HG03025 (cell line): ENCODE data around the gene BSG.

Experiments
- ATAC-seq: cut with Tn5 transposase; IDR thresholded peaks from one replicate; pipeline ENCODE4 v1.9.1; 2021; ENCODE audit warnings: mild to moderate bottlenecking, moderate library complexity; ENCODE audit not compliant: unreplicated experiment, low FRiP score

The BSG gene

DNA sequence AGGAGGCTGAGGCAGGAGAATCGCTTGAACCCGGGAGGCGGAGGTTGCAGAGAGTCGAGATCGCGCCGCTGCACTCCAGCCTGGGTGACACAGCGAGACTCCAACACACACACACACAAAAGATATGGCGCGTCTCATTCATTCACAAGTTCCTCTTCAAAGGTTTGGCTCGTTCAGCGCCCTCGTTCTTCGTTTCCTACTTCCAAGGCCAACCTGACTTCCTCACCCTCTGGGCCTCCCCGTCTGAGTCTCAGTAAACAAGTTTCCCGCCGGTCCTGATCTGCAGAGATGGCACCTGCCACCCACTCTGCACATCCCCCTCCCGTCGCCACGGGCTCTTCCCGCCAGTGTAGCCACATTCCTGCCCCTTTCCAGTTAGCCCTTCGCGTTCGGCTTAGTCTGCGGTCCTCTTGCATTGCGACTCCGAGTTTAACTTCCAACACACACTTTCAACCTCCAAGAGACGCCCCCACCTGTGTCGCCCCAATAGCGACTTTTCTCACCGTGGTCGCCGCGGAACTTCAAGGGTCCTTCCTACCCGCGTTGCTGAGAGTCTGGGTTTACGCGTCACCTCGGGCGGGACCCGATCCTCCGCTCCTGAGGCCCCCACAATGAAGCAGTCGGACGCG lies 1.3 kb upstream of the BSG start:
- ATAC-seq: no peak

DNA sequence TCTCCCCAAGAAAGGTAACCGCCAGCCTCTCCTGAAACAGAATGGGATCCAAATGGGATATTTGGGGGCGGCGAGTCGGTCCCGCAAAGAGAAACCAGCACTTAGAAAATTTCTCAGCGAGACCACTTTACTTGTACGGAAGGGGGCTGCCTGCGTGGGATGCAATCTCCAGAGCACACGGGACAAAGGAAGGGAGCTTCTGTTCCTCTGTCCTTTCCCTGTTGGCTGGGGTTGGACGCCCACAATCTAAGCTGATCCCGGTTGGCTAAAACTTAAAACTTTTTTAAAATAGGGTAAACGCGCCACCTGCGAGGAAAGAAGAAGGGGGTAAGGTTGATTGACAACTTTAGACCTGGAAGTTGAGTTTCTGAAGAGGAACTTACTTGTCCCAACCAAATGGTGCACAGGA lies 826 bp upstream of the BSG start:
- no peak for ATAC-seq

DNA sequence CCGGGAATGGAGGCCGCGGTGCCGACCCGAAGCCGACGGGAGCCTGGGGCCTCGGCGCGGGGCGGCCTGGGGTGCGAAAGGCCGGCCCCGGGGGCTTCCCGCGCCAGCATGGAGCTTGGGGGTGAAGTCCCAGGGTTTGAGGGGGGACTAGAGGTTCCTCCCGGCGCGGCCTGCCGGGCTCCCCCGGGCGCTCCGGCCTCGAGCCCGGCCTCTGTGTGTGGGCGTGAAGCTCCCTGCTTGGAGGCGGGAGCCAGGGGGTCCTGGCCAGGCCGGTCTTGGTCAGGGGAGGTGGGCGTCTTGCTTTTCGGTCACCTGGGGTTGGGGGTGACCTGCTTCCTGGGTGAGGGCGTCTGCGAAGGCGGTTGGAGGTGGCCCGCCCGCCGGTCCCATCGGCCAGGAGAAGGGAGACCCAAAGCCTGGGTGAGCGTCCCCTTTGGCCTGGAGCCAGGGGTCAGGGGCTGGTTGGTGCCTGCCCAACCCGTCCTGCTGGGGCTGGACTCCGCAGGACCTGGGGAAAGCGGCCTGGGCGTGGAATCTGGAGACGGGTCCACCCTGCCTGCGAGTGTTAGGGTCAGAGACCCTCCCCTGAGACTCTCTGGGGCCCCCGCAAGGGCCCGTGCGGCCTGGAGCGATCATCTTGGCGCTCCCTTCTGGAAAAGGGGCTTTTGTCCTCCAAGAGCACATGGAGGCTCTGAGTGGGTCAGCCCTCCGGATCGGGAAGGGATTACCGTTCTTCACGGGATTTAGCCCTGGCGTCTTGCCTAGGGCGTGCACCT lies 535 bp downstream of the BSG start:
- peak; percentile 9 for ATAC-seq

DNA sequence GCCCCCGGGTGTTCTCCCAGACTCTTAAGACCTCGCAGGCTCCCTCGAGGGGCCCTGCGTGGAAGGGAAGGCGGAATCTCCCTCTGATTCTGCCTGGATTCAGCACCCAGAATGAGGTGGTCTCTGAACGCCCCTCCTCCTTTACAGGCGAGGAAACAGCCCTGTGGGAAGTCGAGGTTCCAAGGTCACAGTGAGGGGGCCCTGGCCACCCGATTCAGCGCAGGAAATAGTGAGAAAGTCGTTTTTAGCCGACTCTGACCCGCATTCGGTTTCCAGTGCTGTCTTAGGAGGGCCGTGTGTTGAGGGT lies 1.1 kb downstream of the BSG start:
- no peak for ATAC-seq

DNA sequence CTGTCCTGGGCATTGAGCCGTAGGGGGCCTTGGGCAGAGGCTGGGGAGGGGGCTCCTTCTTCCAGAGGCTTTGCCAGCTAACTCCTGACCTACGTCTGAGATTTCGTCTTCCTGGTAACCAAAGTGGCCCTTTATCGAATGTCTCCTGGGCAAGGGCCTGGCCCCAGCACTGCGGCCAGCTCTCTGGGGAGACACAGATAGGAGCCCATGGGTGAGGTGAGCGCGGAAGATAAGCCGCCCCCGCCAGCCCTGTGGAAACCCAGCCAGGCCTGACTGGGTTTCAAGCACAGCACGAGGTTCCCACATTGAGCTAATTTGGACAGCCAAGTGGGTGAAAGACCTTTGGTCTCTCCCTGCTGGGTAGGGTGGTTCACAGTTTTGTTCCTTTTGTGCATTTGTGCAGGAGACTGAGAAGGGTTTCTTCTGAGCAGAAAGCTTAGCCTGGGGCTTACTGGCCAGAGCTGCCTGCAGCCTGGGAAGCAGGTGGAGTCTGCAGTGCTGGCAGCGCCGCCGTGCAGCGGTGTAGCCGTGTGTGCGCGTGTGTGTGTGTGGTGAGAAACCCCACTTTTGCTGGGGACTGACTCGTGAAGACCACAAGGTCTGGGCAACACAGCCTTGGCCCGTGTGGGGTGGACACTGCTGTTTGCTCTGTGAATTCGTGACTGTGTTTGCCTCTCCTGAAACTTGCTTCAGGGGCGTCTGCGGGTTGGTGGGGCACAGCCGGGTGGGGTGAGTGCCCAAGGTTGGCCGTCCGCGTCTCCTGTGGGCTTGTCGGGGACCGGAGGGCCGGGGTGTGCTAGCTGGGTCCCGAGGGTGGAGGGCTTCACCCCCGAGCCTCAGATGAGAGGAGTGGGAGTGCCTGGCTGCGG lies 2.5 kb downstream of the BSG start:
- no peak for ATAC-seq

DNA sequence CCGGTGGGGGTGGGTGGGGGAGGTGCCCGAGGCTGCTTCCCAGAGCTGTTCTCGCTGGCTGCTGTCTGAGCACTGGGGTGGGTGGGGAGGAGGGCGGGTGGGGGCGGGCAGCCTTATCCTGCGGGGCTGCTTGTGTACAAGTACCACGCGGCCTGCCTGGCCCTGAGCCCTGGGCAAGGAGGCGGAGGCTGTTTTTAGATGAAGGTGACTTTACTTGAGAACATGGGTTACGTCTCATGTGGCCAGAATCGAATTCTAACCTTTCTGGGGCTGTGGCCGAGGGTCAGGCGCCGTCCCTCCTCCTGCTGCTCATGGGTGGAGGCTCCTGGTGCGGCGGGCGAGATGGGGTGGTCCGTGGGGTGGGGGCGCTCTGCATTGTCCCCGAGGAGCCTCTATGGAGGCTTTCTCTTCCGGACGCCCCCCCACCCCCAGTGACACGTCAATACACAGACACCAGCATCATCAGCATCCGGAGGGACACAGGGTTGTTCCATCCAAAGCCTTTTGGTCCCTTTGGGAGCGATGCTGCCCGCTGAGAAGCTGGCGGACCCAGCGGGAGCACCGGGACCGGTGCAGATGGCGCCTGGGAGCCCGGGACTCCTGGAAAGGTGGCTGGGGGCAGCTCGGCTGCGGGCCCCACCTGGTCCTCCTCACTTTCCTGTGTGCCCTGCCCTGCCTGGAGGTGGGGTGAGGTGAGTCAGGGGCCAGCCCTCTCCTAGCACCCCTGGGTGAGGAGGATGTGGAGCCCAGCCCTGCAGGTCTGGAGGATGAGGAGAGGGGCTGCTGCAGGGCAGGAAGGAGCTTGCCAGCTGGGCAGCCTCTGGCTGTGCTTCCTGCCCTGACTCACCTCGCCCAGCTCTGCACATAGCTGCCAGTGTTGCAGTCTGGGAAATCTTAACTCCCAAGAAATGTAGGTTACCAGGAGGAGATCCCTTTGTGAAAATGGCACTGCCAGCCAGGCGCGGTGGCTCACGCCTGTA lies 3.4 kb downstream of the BSG start:
- ATAC-seq: no peak

DNA sequence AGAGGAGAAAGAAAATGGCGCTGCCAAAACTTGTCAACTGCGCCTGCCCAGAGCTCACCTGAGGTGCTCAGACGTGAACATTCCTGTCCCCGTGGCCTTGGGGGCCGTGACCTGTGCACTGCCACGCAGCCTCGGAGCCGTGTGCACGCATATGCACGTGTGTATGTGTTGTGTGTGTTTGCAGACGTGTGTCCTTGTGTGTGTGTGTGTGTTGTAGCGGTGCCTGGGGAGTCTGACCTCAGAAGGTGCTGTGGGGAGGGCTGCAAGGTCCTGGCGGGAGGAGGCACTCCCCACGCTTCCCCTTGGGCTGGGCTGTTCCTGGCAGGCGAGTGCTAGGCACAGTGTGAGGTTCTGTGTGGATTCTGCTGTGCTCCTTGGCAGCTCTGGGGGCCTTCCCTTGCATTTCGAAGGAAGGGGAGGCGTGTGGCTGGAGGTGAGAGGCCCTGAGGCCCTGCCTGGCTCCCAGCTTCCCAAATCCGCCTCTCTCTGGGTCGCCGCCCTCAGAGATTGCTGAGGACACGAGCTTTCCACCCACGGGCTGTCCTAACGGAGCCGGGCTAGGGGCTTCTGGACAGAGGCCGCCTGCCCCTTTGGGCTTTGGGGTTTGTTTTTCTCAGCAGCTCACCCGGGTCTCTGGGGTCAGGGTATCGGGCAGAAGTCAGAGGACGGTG lies 4.5 kb downstream of the BSG start:
- no peak for ATAC-seq

DNA sequence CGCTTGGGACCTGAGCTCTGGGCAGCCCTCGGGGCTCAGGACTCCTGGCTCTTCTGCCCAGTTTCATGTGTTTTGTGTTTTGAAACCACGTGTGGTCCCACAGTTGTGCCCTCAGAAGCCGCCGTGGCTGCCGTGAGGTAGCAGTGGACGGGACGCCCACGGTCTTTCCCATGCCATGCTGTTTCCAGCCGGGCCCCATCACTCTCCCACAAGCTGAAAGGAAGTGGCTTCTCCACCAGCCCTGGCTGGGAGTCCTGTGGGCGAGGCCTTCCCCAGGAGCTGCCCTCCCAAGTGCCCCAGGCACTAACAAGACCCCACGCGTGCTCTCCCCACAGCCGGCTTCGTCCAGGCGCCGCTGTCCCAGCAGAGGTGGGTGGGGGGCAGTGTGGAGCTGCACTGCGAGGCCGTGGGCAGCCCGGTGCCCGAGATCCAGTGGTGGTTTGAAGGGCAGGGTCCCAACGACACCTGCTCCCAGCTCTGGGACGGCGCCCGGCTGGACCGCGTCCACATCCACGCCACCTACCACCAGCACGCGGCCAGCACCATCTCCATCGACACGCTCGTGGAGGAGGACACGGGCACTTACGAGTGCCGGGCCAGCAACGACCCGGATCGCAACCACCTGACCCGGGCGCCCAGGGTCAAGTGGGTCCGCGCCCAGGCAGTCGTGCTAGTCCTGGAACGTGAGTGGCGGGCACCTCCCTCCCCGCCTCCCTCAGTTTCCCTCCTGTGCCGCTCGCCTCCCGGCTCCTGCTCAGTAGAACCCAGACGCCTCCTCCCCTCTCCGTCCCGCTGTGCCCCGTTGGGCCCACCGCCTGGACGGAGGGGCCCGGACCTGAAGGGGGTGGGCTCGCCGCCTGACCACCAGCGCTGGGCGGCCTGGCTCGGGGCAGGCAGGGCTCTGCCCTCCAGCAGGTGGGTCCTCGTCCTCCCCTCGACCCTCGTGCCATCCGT lies 5.3 kb downstream of the BSG start:
- no peak for ATAC-seq

DNA sequence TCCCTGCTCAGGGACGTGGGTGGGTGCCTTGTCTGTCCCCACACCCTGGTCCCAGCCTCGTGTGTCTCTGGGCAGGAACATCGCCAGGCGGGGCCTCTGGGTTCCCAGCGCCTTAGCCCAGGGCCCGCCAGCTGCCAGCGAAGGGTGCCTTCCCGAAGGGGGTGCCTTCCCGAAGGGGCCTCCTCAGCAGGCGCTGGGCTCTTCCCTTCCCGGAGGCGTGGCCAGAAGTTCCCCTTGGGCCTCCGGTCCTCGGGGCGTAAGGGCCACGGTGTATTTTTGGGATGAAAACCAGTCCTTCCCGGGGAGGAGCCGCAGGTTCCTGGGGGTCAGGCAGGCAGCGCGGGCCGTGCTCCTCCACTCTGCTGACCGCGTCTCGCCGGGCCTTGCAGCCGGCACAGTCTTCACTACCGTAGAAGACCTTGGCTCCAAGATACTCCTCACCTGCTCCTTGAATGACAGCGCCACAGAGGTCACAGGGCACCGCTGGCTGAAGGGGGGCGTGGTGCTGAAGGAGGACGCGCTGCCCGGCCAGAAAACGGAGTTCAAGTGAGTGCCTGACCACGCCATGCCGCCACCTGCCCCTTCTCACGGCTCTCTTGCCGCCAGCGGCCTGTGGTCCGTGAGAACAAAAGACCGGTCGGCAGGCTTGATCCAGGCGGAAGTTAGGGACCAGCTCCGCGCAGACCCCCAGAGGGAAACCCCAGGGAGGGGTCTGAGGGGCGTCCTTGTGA lies 6.9 kb downstream of the BSG start:
- no peak for ATAC-seq

DNA sequence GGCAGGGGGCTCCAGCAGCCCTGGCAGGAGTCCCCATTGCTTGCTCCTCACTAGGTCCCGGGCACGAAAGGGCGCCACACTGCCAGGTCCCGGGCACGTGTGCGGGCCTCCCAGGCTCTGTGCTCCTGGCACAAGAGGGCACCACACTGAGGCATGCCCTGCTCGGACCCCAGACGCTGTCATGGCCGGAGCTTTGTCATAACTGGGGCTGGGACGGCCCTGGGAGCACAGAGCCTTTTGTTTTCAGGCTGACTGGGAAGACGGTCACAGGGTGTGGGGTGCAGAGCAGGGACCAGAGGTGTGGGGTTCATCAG lies 7.4 kb downstream of the BSG start:
- ATAC-seq: no peak

DNA sequence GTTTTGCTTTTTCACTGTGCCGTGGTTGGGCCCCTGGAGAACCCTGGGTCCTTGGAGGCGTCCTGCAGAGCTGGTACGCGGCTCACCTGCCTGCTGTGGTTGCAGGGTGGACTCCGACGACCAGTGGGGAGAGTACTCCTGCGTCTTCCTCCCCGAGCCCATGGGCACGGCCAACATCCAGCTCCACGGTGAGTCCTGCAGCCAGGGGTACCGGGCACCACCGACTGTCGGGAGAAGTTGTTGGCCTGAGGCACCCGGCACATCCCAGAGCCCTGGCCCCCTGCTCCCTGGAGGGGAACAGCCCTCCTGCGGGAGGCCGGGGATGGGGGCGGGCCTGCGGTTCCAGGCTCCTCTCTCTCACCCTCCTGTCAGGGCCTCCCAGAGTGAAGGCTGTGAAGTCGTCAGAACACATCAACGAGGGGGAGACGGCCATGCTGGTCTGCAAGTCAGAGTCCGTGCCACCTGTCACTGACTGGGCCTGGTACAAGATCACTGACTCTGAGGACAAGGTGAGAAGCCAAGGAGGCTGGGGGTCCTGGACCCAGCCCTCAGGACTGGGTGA lies 8.0 kb downstream of the BSG start:
- no peak for ATAC-seq

DNA sequence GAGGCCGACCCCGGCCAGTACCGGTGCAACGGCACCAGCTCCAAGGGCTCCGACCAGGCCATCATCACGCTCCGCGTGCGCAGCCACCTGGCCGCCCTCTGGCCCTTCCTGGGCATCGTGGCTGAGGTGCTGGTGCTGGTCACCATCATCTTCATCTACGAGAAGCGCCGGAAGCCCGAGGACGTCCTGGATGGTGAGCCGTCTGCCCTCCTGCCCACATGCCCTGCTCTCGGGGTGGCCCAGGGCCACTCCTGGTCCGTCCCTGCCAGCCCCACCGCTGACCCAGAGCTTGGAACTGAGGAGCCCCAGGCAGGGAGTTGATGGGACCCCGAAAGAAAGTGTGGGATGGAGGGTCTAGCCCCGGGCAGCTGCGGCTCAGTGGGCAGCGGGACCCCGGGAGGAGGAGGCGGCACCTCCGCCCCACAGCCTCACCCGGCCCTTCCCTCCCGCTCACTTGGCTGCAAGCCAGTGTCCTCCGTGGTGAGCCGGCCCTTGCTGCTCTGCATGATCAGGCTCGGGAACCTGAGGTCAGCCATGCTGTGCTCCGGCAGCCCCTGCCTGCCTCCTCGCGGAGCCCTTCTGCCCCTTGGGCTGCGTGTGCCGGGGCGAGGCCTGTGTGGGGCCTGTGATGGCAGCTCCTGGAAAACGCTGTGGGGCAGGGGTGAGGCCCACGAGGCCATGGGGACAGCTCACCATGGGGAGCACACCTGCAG lies 9.2 kb downstream of the BSG start:
- ATAC-seq: no peak

DNA sequence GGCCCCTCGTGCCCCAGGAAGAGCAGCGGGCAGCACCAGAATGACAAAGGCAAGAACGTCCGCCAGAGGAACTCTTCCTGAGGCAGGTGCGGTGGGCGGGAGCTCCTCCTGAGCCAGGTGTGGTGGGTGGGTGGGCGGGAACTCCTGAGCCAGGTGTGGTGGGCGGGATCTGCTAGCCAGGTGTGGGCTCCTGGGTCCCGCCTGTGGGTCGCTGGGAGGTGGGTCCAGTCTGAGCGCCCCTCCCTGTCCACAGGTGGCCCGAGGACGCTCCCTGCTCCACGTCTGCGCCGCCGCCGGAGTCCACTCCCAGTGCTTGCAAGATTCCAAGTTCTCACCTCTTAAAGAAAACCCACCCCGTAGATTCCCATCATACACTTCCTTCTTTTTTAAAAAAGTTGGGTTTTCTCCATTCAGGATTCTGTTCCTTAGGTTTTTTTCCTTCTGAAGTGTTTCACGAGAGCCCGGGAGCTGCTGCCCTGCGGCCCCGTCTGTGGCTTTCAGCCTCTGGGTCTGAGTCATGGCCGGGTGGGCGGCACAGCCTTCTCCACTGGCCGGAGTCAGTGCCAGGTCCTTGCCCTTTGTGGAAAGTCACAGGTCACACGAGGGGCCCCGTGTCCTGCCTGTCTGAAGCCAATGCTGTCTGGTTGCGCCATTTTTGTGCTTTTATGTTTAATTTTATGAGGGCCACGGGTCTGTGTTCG lies 10.3 kb downstream of the BSG start:
- no peak for ATAC-seq

DNA sequence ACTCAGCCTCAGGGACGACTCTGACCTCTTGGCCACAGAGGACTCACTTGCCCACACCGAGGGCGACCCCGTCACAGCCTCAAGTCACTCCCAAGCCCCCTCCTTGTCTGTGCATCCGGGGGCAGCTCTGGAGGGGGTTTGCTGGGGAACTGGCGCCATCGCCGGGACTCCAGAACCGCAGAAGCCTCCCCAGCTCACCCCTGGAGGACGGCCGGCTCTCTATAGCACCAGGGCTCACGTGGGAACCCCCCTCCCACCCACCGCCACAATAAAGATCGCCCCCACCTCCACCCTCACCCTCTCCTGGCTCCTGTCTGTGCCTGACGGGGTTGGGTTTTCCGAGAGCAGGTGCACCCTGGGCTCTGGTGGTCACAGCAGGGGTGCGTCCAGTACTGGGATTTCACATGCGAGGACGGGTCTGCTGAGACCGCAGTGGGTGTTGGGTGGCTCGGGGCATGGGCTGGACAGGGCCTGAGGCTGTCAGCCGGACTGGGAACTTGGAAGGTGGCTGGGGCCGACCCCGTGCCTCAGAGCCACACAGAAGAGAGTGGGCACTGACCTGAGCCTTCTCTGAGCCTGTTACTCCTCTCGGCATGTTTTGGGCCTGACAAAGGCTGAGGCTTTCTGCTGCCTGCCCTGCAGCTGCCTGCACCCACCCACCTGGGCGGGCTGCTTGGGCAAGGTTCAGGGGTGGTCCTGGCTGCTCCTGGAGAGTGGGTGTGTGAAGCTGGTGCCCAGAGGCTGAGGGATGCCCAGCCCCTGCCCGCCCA lies 11.0 kb downstream of the BSG start:
- no peak for ATAC-seq

DNA sequence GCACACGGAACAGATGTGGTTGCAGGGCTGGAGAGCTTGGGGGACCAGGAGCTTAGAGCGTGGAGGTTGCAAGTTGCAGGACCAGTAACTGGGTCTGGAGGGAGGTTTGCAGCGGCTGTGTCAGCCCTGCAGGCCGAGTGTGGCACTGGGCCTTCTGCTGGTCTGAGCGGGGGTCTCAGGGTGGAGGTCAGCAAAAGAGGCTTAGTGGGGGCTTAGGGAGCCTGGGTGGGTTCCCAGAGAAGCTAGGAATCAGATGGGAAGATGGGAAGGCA lies 11.5 kb downstream of the BSG start:
- no peak for ATAC-seq

DNA sequence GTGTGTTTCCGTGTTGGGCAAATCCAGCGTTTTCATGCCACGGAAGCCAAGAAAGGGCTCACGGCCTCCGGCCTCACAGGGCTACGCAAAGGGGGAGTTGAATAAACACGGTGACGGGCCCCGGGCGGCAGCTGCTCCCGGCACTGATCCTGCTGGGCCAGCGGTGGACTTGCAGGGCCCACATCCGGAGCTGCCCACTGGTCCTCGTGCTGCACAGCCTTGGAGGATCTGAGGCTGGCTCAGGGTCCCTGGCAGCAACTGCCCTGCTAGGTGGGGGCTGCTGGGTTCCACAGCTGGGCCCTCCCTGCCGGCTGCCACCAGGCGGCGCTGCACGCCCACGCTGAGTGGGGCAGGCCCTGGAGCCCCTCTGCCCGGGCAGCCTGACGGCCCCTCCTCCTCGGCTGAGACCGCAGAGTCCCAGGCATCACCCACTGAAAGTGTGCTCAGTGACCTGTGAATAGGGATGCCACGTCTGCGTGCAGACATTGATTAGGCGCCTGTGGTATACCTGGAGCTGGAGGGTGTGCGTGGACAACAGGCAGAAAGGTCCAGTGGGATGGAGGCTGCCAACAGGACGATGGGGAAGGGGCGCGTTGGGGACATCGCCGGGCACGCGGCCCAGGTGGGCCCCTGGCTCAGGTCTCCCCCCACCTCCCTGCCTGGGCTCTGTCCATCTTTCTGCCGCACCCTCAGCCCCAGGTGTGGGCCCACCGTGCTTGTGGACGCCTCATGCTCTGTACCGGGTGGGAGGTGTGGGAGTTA lies 12.0 kb downstream of the BSG start:
- ATAC-seq: no peak
